IMR-90 (cell line): ENCODE results near the gene ARL8B.
A peak's percentile ranks its signal among the peaks of the same experiment; 100 is the strongest.

Experiments
- CEBPB ChIP-seq: IDR thresholded peaks from 2 replicates; pipeline ENCODE4 v1.6.1; 2012; ENCODE audit warnings: low read depth, low read length, improper control_type of control experiment
- CTCF ChIP-seq: conservative IDR thresholded peaks from 2 replicates; pipeline ENCODE4 v1.5.1; 2012; ENCODE audit warnings: mild to moderate bottlenecking, low read depth, low read length, improper control_type of control experiment
- POLR2A ChIP-seq: IDR thresholded peaks from 2 replicates; pipeline ENCODE4 v1.6.1; 2012; ENCODE audit warnings: mild to moderate bottlenecking, low read depth, low read length
- USF2 ChIP-seq: fragments of 150-350 bp; IDR thresholded peaks from 2 replicates; pipeline ENCODE4 v1.6.1; 2017; ENCODE audit warnings: mild to moderate bottlenecking, antibody characterized with exemption, low read length, low read depth

- TF ChIP-seq CTCF (no peak), USF2 (no peak), POLR2A (no peak), CEBPB (peak; percentile 98)
Measured at GRCh38 chr3:5194801-5195509, 72.9 kb downstream of the ARL8B start.
